Sigmoid colon (tissue), 4 donors: ENCODE data around the gene AGL.

ENCODE experiments used
- EP300 ChIP-seq, 4 donors: sonication (generic); formaldehyde crosslinking; IDR thresholded peaks; one replicate each; pipeline ENCODE4 v1.6.1; 2017; ENCODE audit warnings: antibody characterized with exemption in 4 of 4
- POLR2A ChIP-seq, 2 donors: fragments of 450-650 bp; IDR thresholded peaks; one replicate each; pipeline ENCODE4 v1.6.1; 2016; ENCODE audit warnings: antibody characterized with exemption in 2 of 2, mild to moderate bottlenecking in 2 of 2, moderate library complexity in 2 of 2
- POLR2AphosphoS5 ChIP-seq, 4 donors: sonication (generic); formaldehyde crosslinking; IDR thresholded peaks; one replicate each; pipeline ENCODE4 v1.6.1; 2017; ENCODE audit warnings: antibody characterized with exemption in 4 of 4
- TF ChIP-seq, protein P1 (sequence below), 4 experiments: fragments of 450-650 bp in 3 of 4; fragments of 200-600 bp in 1 of 4; IDR thresholded peaks; one replicate each; pipeline ENCODE4 v1.5.1; 2016 to 2019; ENCODE audit warnings: antibody characterized with exemption in 4 of 4, mild to moderate bottlenecking in 3 of 4, moderate library complexity in 2 of 4

DNA sequence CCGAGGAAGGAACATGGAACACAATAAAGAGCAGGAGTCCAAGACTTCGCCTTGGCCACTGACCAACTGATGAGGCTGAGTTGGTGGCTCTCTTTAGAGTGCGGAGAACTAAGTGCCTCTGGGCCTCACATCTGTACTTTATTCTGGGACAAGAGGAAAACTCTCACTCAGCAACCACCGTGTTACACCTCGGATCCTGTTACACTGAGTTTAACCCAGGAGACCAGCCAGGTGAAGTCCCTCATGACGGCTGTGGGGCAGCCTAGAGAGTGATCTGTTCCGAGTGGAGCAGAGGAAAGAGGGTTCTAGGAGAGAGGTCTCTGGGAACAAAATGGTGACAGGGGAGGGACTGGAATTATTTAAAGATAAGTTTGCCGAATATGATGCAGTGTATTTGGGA is 33.5 kb upstream of the AGL start:
- TF ChIP-seq, protein P1, sequence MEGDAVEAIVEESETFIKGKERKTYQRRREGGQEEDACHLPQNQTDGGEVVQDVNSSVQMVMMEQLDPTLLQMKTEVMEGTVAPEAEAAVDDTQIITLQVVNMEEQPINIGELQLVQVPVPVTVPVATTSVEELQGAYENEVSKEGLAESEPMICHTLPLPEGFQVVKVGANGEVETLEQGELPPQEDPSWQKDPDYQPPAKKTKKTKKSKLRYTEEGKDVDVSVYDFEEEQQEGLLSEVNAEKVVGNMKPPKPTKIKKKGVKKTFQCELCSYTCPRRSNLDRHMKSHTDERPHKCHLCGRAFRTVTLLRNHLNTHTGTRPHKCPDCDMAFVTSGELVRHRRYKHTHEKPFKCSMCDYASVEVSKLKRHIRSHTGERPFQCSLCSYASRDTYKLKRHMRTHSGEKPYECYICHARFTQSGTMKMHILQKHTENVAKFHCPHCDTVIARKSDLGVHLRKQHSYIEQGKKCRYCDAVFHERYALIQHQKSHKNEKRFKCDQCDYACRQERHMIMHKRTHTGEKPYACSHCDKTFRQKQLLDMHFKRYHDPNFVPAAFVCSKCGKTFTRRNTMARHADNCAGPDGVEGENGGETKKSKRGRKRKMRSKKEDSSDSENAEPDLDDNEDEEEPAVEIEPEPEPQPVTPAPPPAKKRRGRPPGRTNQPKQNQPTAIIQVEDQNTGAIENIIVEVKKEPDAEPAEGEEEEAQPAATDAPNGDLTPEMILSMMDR (IDR thresholded peaks at IDR 0.05), result no peak
- TF ChIP-seq POLR2AphosphoS5 (IDR thresholded peaks at IDR 0.05), result no peak
- TF ChIP-seq POLR2A (IDR thresholded peaks at IDR 0.05), result no peak
- no peak for TF ChIP-seq EP300 (IDR thresholded peaks at IDR 0.05)
